Anterior cingulate cortex (tissue), 58 donors: ENCODE results near the gene CDC73.
"Not testable (repeated sequence)": the region's sequence is repeated elsewhere in the genome, so short reads cannot be mapped to it uniquely, and the experiment has no call there.

Source experiments
- DNase-seq, 58 donors: peaks; one replicate each; lab custom pipeline; 2025; lab: John Stamatoyannopoulos, UW

CDC73 gene

GRCh38 chr1:193219391-193219790 is 97.6 kb downstream of the CDC73 start:
- DNase-seq = no peak

- no peak for DNase-seq
These were observed 99.8 kb downstream of the CDC73 start for GRCh38 chr1:193221651-193222050.

- no peak for DNase-seq
These were observed 100.3 kb downstream of the CDC73 start for GRCh38 chr1:193222056-193222615.

GRCh38 chr1:193229136-193229535 is 107.3 kb downstream of the CDC73 start:
- DNase-seq = no peak

GRCh38 chr1:193231146-193231545 is 109.3 kb downstream of the CDC73 start:
- DNase-seq = not testable (repeated sequence)

GRCh38 chr1:193234530-193234929 is 112.7 kb downstream of the CDC73 start:
- DNase-seq = no peak

GRCh38 chr1:193237381-193237978 is 115.6 kb downstream of the CDC73 start:
- no peak for DNase-seq

GRCh38 chr1:193240609-193241008 is 118.8 kb downstream of the CDC73 start:
- DNase-seq = no peak

GRCh38 chr1:193241132-193241827 is 119.4 kb downstream of the CDC73 start:
- DNase-seq = no peak

- no peak for DNase-seq
These were observed 120.2 kb downstream of the CDC73 start for GRCh38 chr1:193242000-193242399.

GRCh38 chr1:193249187-193249586 is 127.4 kb downstream of the CDC73 start:
- DNase-seq = no peak

- DNase-seq = no peak
These were observed 130.1 kb downstream of the CDC73 start for GRCh38 chr1:193251950-193252349.

GRCh38 chr1:193256019-193256418 is 134.2 kb downstream of the CDC73 start:
- no peak for DNase-seq

GRCh38 chr1:193259636-193260035 is 137.8 kb downstream of the CDC73 start:
- DNase-seq = no peak

- DNase-seq = no peak
These were observed 138.4 kb downstream of the CDC73 start for GRCh38 chr1:193260056-193260745.

- DNase-seq = no peak
These were observed 139.1 kb downstream of the CDC73 start for GRCh38 chr1:193260896-193261295.

GRCh38 chr1:193262661-193263060 is 140.8 kb downstream of the CDC73 start:
- DNase-seq = no peak

GRCh38 chr1:193264313-193265065 is 142.7 kb downstream of the CDC73 start:
- DNase-seq = no peak

GRCh38 chr1:193265716-193266115 is 143.9 kb downstream of the CDC73 start:
- no peak for DNase-seq

- not testable (repeated sequence) for DNase-seq
These were observed 145.0 kb downstream of the CDC73 start for GRCh38 chr1:193266794-193267193.

GRCh38 chr1:193270996-193271395 is 149.2 kb downstream of the CDC73 start:
- DNase-seq = no peak
